ENCODE measurements around the gene ABHD17C. TPM values are rescaled to one million over a fixed set of nuclear protein-coding genes. Genes with fewer than 3 reads are reported as not detected.

Gene ABHD17C
- total RNA-seq, 1 donor from 2014 or later, result 5.3 TPM

DNA sequence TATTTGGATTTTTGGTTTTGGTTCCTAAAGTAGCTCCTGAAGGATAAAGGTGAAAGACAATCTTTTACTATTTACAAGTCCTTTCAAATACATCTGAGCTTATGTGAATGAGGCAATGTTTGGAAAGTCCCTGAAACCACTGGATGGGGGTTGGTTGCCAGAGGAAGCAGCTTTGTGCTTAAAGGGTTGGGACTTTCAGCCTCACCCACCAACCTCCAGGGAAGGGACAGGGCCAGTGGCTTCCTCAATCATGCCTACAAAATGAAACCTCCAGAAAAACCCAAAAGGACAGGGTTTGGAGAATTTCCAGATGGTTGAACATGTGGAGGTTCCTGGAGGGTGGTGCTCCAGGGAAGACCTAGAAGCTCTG, 20.9 kb upstream of the ABHD17C start:
- Mint-ChIP-seq H3K9me3 (no peaks in the 10 kb centered on the region), H3K27ac (no peak overlapping the region), H3K36me3 (ENCODE audit: low read depth) (no peaks in the 10 kb centered on the region), H3K27me3 (peaks cover 13% of the 10 kb centered on the region), H3K4me1 (no peaks in the 10 kb centered on the region), H3K4me3 (no peak overlapping the region)
- DNase-seq, result no peak
- intact Hi-C loops (cut with micrococcal nuclease), result no loop called here

DNA sequence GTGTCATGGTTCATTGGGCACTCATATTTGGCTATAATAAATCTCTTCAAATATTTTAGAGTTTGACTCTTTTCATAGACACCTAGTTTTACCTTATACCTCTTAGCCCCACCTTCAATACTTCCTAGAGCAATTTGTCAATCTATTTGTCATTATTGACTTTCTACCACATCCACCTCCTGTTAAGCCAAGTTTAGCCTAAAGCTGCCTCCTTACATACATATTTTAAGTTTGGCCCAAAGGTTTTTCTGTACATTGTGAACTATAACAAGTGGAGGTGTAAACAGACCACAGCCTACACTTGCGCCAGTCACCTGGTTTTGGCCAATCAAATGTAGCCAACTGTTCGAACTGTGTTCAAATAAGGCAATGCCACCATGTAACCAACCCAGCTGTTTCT, 18.1 kb upstream of the ABHD17C start:
- intact Hi-C loops (cut with micrococcal nuclease), result no loop called here
- Mint-ChIP-seq H3K9me3 (no peaks in the 10 kb centered on the region), H3K27me3 (peaks cover 14% of the 10 kb centered on the region), H3K27ac (no peak overlapping the region), H3K4me3 (no peak overlapping the region), H3K36me3 (ENCODE audit: low read depth) (no peaks in the 10 kb centered on the region), H3K4me1 (peaks cover 3% of the 10 kb centered on the region)
- no peak for DNase-seq

DNA sequence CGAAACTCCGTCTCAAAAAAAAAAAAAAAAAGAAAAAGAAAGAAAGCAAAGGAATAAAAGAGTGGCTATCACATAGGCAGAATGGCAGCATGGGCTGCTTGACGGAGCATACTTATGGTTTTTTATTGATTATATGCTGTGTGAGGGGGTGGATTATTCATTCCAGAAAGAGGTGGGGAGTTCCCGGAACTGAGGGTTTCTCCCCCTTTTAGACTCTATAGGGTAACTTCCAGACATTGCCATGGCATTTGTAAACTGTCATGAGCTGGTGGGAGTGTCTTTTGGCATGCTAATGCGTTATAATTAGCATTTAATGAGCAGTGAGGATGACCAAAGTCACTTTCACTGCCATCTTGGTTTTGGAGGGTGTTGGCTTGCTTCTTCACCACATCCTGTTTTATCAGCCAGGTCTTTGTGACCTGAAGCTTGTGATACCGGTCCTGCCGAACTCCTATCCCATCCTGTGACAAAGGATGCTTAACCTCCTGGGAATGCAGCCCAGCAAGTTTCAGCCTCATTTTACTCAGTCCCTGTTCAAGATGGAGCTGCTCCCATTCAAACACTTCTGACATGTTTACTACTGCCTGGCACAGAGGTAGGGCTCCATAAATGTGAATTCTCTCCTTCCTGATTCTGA, 15.8 kb upstream of the ABHD17C start:
- H3K4me1 Mint-ChIP-seq, result peaks cover 3% of the 10 kb centered on the region
- peaks cover 2% of the 10 kb centered on the region for H3K9me3 Mint-ChIP-seq

DNA sequence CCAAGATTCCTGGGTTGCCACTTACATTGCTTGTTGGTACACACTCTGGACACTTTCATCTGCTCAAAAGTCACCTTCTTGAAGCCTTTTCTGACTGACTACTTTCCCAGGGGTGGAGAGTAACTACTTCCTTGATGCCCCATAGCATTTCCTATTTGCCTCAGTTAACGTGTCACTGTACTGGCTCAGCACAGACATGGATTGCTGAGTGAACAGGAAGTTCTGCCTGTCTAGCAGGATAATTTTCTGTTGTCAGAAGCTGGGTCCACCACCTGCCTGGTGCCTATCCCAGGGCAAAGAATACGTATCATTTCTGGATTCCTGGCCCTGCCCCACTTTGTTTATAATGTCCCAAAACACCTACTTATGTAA, 15.3 kb upstream of the ABHD17C start:
- intact Hi-C loops (cut with micrococcal nuclease), result no loop called here
- Mint-ChIP-seq H3K27me3 (peaks cover 27% of the 10 kb centered on the region), H3K9me3 (peaks cover 3% of the 10 kb centered on the region), H3K4me3 (no peak overlapping the region), H3K36me3 (ENCODE audit: low read depth) (no peaks in the 10 kb centered on the region), H3K4me1 (peaks cover 3% of the 10 kb centered on the region), H3K27ac (no peak overlapping the region)
- no peak for DNase-seq

More for the DNA sequence above, 15.8 kb upstream of the ABHD17C start:
- no peak for DNase-seq
- Mint-ChIP-seq H3K27me3 (peaks cover 25% of the 10 kb centered on the region), H3K4me3 (no peak overlapping the region), H3K27ac (no peak overlapping the region), H3K36me3 (ENCODE audit: low read depth) (no peaks in the 10 kb centered on the region)
- intact Hi-C loops (cut with micrococcal nuclease), result no loop called here

DNA sequence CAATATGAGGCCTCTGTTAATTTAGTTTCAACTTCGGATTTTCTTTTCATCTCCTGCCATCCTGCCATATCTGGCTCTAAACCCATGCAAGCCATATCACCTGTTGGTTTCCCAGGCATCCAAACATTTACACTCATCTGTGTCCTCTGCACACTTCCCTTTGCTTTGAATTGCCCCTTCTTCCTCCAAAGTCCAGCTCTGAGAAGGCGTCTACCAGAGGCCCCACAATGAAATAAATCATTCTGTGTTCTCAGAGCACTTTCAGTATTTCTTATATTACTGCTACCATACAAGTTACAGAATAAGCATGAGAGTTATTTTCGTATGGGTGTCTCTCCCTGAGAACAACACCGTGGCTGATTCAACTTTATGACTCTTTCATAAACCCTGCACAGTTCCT, 12.9 kb upstream of the ABHD17C start:
- no peak overlapping the region for H3K4me3 Mint-ChIP-seq
- H3K27me3 Mint-ChIP-seq, result peaks cover 23% of the 10 kb centered on the region
- no peak for DNase-seq
- intact Hi-C loops (cut with micrococcal nuclease), result no loop called here
- H3K36me3 Mint-ChIP-seq (ENCODE audit: low read depth), result no peaks in the 10 kb centered on the region
- no peak overlapping the region for H3K27ac Mint-ChIP-seq
- peaks cover 3% of the 10 kb centered on the region for H3K4me1 Mint-ChIP-seq
- peaks cover 3% of the 10 kb centered on the region for H3K9me3 Mint-ChIP-seq

DNA sequence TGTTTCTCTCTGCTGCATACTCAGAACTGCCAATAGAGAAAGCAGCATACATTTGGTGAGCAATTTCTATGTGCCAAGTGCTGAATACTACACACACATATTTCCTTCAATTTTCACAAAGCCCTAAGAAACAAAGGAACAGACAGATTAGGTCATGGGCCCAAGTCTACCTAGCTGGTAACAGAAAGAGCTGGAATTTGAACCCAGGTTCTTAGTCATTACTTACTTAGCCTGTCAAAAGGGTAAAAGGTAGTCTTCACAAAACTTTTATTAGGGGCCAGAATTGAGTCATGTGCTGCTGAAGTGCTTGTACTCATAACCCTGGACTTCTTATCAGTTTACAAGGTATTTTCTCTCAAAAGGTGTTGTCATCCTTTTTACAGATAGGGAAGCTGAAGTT, 10.4 kb upstream of the ABHD17C start:
- H3K27ac Mint-ChIP-seq, result no peak overlapping the region
- intact Hi-C loops (cut with micrococcal nuclease), result no loop called here
- H3K36me3 Mint-ChIP-seq (ENCODE audit: low read depth), result no peaks in the 10 kb centered on the region
- H3K4me1 Mint-ChIP-seq, result peaks cover under 1% of the 10 kb centered on the region
- peaks cover 27% of the 10 kb centered on the region for H3K27me3 Mint-ChIP-seq
- H3K9me3 Mint-ChIP-seq, result peaks cover 3% of the 10 kb centered on the region
- no peak overlapping the region for H3K4me3 Mint-ChIP-seq
- no peak for DNase-seq

DNA sequence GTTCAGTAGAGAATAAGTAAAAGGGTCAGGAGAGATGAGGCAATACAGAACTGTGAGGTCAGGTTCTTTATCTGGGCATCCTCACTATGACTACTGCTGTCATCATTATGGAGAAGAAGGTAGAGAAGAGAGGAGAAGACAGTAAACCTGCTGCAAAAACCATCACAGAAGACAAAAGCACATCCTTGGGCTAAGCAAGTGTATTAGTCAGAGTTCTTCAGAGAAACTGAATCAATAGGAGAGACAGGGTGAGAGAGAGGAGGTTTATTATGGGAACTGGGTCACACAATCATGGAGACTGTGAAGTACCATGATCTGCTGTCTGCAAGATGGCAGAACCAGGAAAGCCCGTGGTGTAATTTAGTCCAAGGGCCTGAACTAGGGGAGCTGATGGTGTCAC, 9.5 kb upstream of the ABHD17C start:
- no peak for DNase-seq
- intact Hi-C loops (cut with micrococcal nuclease), result no loop called here
- no peak overlapping the region for H3K4me3 Mint-ChIP-seq
- peaks cover 32% of the 10 kb centered on the region for H3K27me3 Mint-ChIP-seq
- H3K9me3 Mint-ChIP-seq, result peaks cover 3% of the 10 kb centered on the region
- H3K4me1 Mint-ChIP-seq, result no peaks in the 10 kb centered on the region
- H3K27ac Mint-ChIP-seq, result no peak overlapping the region
- no peaks in the 10 kb centered on the region for H3K36me3 Mint-ChIP-seq (ENCODE audit: low read depth)

DNA sequence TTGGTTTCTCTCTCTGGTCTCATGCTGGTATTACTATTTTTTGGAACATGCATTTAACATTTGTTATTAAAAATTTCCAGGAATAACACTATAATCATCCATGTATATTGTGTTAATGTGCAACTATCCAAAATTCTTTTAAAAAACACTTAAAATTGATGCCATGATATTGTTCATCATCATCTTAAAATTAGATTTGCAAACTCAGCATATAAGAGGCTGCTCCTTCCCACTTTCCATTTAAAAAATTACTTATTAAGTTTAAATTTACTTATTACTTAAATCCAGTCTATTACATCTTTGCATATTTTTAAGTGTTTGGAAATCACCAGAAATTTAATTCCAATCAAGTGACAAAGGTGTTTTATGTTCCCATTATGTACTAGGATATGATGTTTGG, 5.8 kb upstream of the ABHD17C start:
- intact Hi-C loops (cut with micrococcal nuclease), result no loop called here
- H3K9me3 Mint-ChIP-seq, result peaks cover under 1% of the 10 kb centered on the region
- H3K4me3 Mint-ChIP-seq, result no peak overlapping the region
- no peak overlapping the region for H3K27ac Mint-ChIP-seq
- H3K27me3 Mint-ChIP-seq, result peaks cover 36% of the 10 kb centered on the region
- no peak for DNase-seq
- H3K4me1 Mint-ChIP-seq, result peaks cover 5% of the 10 kb centered on the region
- no peaks in the 10 kb centered on the region for H3K36me3 Mint-ChIP-seq (ENCODE audit: low read depth)

DNA sequence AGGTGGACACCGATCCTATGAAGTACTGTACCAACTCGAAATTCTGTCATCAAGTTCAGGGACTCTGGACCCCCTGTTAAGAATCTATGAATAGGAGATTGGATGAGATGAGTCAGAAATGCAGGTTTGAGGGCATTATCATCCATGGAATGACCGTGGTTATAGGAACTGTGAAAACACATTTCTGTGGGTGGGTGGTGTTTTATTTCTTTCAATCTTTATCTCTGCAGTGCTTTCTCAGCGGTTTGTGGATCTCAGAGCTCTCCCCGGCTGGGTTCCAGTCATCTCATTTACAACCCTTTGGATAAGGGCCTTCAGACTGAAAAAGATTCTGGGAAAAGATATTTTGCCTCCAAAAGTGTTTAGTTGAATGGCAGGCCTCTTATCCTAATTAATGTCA, 5.4 kb upstream of the ABHD17C start:
- H3K4me1 Mint-ChIP-seq, result peaks cover 7% of the 10 kb centered on the region
- H3K4me3 Mint-ChIP-seq, result no peak overlapping the region
- peaks cover 37% of the 10 kb centered on the region for H3K27me3 Mint-ChIP-seq
- no peaks in the 10 kb centered on the region for H3K36me3 Mint-ChIP-seq (ENCODE audit: low read depth)
- no peaks in the 10 kb centered on the region for H3K9me3 Mint-ChIP-seq
- intact Hi-C loops (cut with micrococcal nuclease), result no loop called here
- no peak for DNase-seq
- H3K27ac Mint-ChIP-seq, result no peak overlapping the region

DNA sequence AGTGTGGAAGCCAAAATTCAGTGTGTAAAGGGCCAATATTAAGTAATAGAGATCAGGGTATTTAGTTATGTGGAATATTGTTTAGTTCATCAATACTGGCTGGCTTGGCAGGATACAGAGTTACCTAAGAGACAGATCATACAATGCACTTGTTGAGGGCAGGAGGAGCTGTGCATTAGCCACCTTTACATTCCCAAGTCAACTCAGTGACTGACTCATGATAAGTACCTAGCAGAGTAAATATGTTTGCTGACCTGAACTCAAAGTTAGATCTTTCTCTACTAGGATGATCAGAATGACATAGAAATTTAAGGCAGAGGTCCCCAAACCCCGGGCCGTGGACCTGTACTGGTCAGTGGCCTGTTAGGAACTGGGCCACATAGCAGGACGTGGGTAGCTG, 3.5 kb upstream of the ABHD17C start:
- DNase-seq, result no peak
- peaks cover 12% of the 10 kb centered on the region for H3K4me1 Mint-ChIP-seq
- intact Hi-C loops (cut with micrococcal nuclease), result no loop called here
- H3K27ac Mint-ChIP-seq, result no peak overlapping the region
- no peak overlapping the region for H3K4me3 Mint-ChIP-seq
- H3K36me3 Mint-ChIP-seq (ENCODE audit: low read depth), result no peaks in the 10 kb centered on the region
- peaks cover 40% of the 10 kb centered on the region for H3K27me3 Mint-ChIP-seq
- no peaks in the 10 kb centered on the region for H3K9me3 Mint-ChIP-seq

DNA sequence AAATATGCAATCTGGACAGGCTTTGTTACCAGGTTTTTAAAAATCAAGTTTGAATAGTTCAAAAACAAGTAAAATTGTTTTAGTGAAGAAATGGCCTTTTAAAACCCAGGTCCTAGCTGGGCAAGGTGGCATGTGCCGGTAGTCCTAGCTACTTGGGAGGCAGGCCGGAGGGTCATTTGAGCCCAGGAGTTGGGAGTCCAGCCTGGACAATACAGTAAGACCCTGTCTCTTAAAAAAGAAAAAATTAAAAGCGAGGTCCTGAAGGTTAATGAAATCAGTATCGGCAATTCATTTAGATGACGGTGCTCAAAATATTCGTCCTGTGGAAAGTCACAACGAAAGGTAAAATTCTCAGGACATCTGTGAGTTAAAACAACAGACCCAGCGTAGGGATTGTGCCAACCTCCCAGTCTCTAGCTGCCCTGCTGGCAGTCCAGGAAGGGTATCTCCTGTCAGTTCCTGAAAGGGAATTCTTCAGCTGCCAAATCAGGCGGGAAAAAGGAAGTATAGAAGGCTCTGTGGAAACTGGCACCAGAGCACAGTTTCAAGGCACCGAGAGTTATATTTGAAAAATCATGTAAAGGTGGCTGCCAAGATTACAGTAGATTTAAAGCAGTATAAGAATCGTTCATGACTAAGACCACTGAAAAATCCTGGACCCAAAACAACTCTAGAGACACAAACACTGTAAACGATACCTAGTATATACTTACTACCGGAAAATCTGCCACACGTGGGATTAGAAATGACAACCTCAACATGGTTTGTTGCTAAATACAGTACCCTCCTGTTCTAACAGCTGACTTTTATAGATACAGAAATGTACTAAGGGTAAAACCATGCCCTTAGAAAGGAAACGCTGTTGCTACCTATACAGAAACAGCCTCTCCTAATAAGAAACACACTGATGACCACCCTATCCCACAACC, 1.2 kb upstream of the ABHD17C start:
- peaks cover 2% of the 10 kb centered on the region for H3K36me3 Mint-ChIP-seq (ENCODE audit: low read depth)
- peak overlapping the region; percentile 82 for H3K4me3 Mint-ChIP-seq
- intact Hi-C loops (cut with micrococcal nuclease), result no loop called here
- H3K9me3 Mint-ChIP-seq, result peaks cover 5% of the 10 kb centered on the region
- H3K27me3 Mint-ChIP-seq, result peaks cover 50% of the 10 kb centered on the region
- H3K4me1 Mint-ChIP-seq, result peaks cover 17% of the 10 kb centered on the region
- H3K27ac Mint-ChIP-seq, result peak overlapping the region; percentile 74
- no peak for DNase-seq

DNA sequence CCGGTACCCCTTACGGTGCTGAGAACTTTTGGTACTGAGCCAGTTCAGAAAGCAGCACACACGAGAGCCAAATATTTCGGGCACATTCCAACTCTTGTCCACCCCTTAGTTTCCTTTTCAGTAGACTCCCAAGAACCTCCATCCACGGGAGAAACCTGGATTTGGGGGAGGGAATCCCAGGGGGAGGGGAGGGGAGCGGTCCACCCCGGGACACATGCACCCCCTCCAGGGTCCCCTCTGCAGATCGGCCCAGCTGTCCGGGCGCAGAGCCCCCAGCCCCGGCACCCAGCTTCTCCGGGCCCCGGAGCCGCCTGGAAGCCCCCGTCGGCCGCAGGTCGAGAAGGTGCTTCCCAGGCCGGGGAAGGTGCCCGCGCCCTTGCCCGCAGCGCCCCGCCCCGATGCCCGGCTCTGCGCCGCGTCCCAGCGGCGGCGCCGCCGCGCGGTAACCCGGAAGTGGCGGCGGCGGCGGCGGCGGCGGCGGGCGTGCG, 455 bp upstream of the ABHD17C start:
- Mint-ChIP-seq H3K4me3 (peak overlapping the region; percentile 82), H3K4me1 (peaks cover 17% of the 10 kb centered on the region), H3K27me3 (peaks cover 50% of the 10 kb centered on the region), H3K27ac (peak overlapping the region; percentile 74), H3K36me3 (ENCODE audit: low read depth) (peaks cover 2% of the 10 kb centered on the region), H3K9me3 (peaks cover 6% of the 10 kb centered on the region)
- intact Hi-C loops (cut with micrococcal nuclease), result no loop called here
- peak; percentile 77 for DNase-seq

DNA sequence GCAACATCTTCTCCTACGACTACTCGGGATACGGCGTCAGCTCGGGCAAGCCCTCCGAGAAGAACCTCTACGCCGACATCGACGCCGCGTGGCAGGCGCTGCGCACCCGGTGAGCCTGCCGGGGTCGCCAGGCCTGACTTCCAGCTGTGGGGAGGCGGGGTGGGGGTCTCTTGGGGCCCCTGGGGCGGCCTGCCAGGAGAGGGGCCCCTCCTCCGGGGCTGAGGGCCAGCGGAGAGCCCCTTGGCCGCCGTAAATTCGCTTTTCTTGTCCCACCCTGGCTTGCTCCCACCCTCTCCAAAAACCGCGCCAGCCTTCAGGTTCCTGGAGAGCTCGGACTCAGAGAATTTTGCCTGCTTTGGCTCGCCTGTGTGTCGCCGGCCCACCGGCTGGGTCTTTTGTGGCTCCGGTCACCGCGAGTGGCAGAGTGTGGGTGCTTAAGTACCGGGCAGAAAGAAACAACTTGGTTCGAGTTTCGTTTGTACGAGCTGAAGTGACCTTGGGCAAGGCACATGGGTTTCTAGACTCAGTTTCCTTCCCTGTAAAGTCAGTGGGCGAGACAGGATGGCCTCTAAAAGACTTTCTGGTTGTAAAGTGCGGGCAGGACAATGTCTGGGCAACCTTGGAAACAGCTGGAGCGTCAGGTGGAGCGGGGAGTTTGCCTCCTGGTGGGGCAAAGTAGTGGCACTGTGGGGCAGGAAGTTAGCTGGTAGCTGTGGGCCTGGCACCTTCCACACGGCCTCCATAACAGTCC, 976 bp downstream of the ABHD17C start:
- peak overlapping the region; percentile 81 for H3K27ac Mint-ChIP-seq
- peak overlapping the region; percentile 87 for H3K4me3 Mint-ChIP-seq
- peaks cover 42% of the 10 kb centered on the region for H3K27me3 Mint-ChIP-seq
- intact Hi-C loops (cut with micrococcal nuclease), result no loop called here
- H3K4me1 Mint-ChIP-seq, result peaks cover 17% of the 10 kb centered on the region
- H3K36me3 Mint-ChIP-seq (ENCODE audit: low read depth), result peaks cover 2% of the 10 kb centered on the region
- peaks cover 6% of the 10 kb centered on the region for H3K9me3 Mint-ChIP-seq
- peak; percentile 62 for DNase-seq
